Stimulated activated CD4-positive, alpha-beta T cell treated with anti-CD3 and anti-CD28 coated beads, TNF-alpha, amount 100 ng/mL, for 1 hour (primary cell): ENCODE data around the gene FKBP10.
"Not testable (repeated sequence)": the region's sequence is repeated elsewhere in the genome, so short reads cannot be mapped to it uniquely, and the experiment has no call there.

ENCODE experiments used
- DNase-seq, 3 donors: peaks; one replicate each; pipeline ENCODE4 v3.0.0-alpha.2; 2020; ENCODE audit warnings: low read depth in 3 of 3, low spot score in 1 of 3

Gene FKBP10

GRCh38 chr17:41837761-41838538 is 25.1 kb downstream of the FKBP10 start, which contains the start of gene KLHL10:
TSS of gene KLHL10 (plus strand) at chr17:41837825. CDS start at chr17:41837933, 108 bp downstream.
- DNase-seq = no peak

- DNase-seq = not testable (repeated sequence)
Observed at GRCh38 chr17:41839448-41839847, 26.6 kb downstream of the FKBP10 start.

- not testable (repeated sequence) for DNase-seq
Observed at GRCh38 chr17:41840781-41841180, 28.0 kb downstream of the FKBP10 start.

- no peak for DNase-seq
Observed at GRCh38 chr17:41844971-41845370, 32.2 kb downstream of the FKBP10 start.

- no peak for DNase-seq
Observed at GRCh38 chr17:41848788-41849187, 36.0 kb downstream of the FKBP10 start.

- DNase-seq = no peak
Observed at GRCh38 chr17:41849251-41849990, 36.6 kb downstream of the FKBP10 start.

GRCh38 chr17:41851382-41851781 is 38.6 kb downstream of the FKBP10 start:
- DNase-seq = not testable (repeated sequence)

GRCh38 chr17:41860254-41860931 is 47.6 kb downstream of the FKBP10 start:
- DNase-seq = no peak

GRCh38 chr17:41863074-41863848 is 50.5 kb downstream of the FKBP10 start:
- no peak for DNase-seq

GRCh38 chr17:41864498-41864835 is 51.7 kb downstream of the FKBP10 start:
- no peak for DNase-seq

GRCh38 chr17:41864836-41865595 is 52.2 kb downstream of the FKBP10 start, which contains the start of gene KLHL11:
TSS of gene KLHL11 (minus strand) at chr17:41865423. CDS start at chr17:41865370, 53 bp downstream.
- peak; percentile 63 to 80 (median 78) for DNase-seq

- no peak for DNase-seq
Observed at GRCh38 chr17:41865596-41865893, 52.7 kb downstream of the FKBP10 start.

GRCh38 chr17:41868568-41868967 is 55.8 kb downstream of the FKBP10 start:
- DNase-seq = no peak

GRCh38 chr17:41869426-41869825 is 56.6 kb downstream of the FKBP10 start:
- no peak for DNase-seq

GRCh38 chr17:41870097-41870496 is 57.3 kb downstream of the FKBP10 start:
- no peak for DNase-seq

GRCh38 chr17:41870627-41871026 is 57.8 kb downstream of the FKBP10 start:
- DNase-seq = no peak

- DNase-seq = no peak
Observed at GRCh38 chr17:41871789-41872188, 59.0 kb downstream of the FKBP10 start.
